PC-3 (cell line): ENCODE results near the gene SH3BP5. TPM values are rescaled to one million over a fixed set of nuclear protein-coding genes. Genes with fewer than 3 reads are reported as not detected.

Experiments
- ATAC-seq: fragments of 200-7000 bp; cut with Tn5 transposase; 2 replicates; pipeline ENCODE4 v1.9.1; 2020; ENCODE audit warnings: mild to moderate bottlenecking, moderate library complexity
- BruUV-seq: library from RNA; stranded (reverse); fragments of 400-500 nt; replicated peaks from 2 replicates; lab custom pipeline; 2021; lab: Mats Ljungman, UMichigan
- CTCF ChIA-PET: fragments of 300-600 bp; sonication (Branson Sonifier 250); formaldehyde crosslinking; loops from one replicate; lab custom pipeline; 2022; ENCODE audit warnings: antibody characterized with exemption; lab: Charles Lee
- POLR2A ChIA-PET: fragments of 300-600 bp; sonication (Branson Sonifier 250); formaldehyde crosslinking; loops from one replicate; lab custom pipeline; 2022; ENCODE audit warnings: antibody characterized with exemption; ENCODE audit not compliant: unreplicated experiment; lab: Charles Lee
- DNase-seq: peaks from one replicate; pipeline ENCODE4 v3.0.0-alpha.2; 2015
- H2AFZ ChIP-seq: fragments of 300-600 bp; sonication (generic); 2 replicates; pipeline ENCODE4 v1.6.0; 2016; ENCODE audit warnings: antibody characterized with exemption, low read length
- H3F3A ChIP-seq: fragments of 300-600 bp; sonication (generic); one replicate; pipeline ENCODE4 v1.6.0; 2017; ENCODE audit warnings: antibody characterized with exemption, low read length, control low read depth, mild to moderate bottlenecking; ENCODE audit not compliant: unreplicated experiment
- H3K27ac ChIP-seq: fragments of 300-600 bp; sonication (generic); 2 replicates; pipeline ENCODE4 v1.5.1; 2016; ENCODE audit warnings: mild to moderate bottlenecking, low read length
- H3K27me3 ChIP-seq: fragments of 300-600 bp; sonication (generic); 2 replicates; pipeline ENCODE4 v1.6.1; 2016; ENCODE audit warnings: low read length, mixed read lengths
- H3K36me3 ChIP-seq: fragments of 300-600 bp; sonication (generic); 2 replicates; pipeline ENCODE4 v1.6.1; 2016; ENCODE audit warnings: low read depth, mixed run types, low read length, mixed read lengths
- H3K4me1 ChIP-seq: fragments of 300-600 bp; sonication (generic); 2 replicates; pipeline ENCODE4 v1.5.1; 2016; ENCODE audit warnings: low read length; ENCODE audit not compliant: insufficient read depth
- H3K4me2 ChIP-seq: fragments of 300-600 bp; sonication (generic); 2 replicates; pipeline ENCODE4 v1.6.0; 2016; ENCODE audit warnings: low read length
- H3K4me3 ChIP-seq: fragments of 300-600 bp; sonication (generic); 2 replicates; pipeline ENCODE4 v1.5.1; 2016; ENCODE audit warnings: mild to moderate bottlenecking, low read length, mixed read lengths
- H3K79me2 ChIP-seq: fragments of 300-600 bp; sonication (generic); 2 replicates; pipeline ENCODE4 v1.6.1; 2017; ENCODE audit warnings: low read length, mixed read lengths
- H3K9ac ChIP-seq: fragments of 300-600 bp; sonication (generic); 2 replicates; pipeline ENCODE4 v1.6.0; 2016; ENCODE audit warnings: mild to moderate bottlenecking, low read length
- H3K9me2 ChIP-seq: fragments of 300-600 bp; sonication (generic); replicated peaks from 2 replicates; pipeline ENCODE4 v1.6.1; 2016; ENCODE audit warnings: mixed run types, low read length, mixed read lengths
- H3K9me3 ChIP-seq: fragments of 300-600 bp; sonication (generic); 2 replicates; pipeline ENCODE4 v1.6.1; 2016; ENCODE audit warnings: low read length, mixed read lengths
- H4K20me1 ChIP-seq: fragments of 300-600 bp; sonication (generic); 2 replicates; pipeline ENCODE4 v1.6.1; 2016; ENCODE audit warnings: low read length, mixed read lengths
- EZH2 ChIP-seq: fragments of 300-600 bp; sonication (generic); IDR thresholded peaks from one replicate; pipeline ENCODE4 v1.6.1; 2017; ENCODE audit warnings: antibody characterized with exemption, mild to moderate bottlenecking, low read length; ENCODE audit not compliant: unreplicated experiment
- EZH2phosphoT487 ChIP-seq: fragments of 300-600 bp; sonication (generic); IDR thresholded peaks from 2 replicates; pipeline ENCODE4 v1.6.1; 2018; ENCODE audit warnings: mild to moderate bottlenecking, antibody characterized with exemption, low read length, borderline replicate concordance
- intact Hi-C: fragments of 100-400 bp; cut with micrococcal nuclease; formaldehyde crosslinking; loops from 2 replicates; pipeline ENCODE4 v1.9.0; 2023
- total RNA-seq: library from RNA; depleted of rRNA; stranded (reverse); fragments of >200 nt; gene quantifications from 2 replicates; pipeline ENCODE4 v1.2.3, GENCODE V29; 2014
- TF ChIP-seq, protein P1 (sequence below): fragments of 300-600 bp; sonication (generic); conservative IDR thresholded peaks from 2 replicates; pipeline ENCODE4 v1.5.1; 2017; ENCODE audit warnings: antibody characterized with exemption, low read depth, mild to moderate bottlenecking, low read length

SH3BP5 gene
- total RNA-seq, 1 experiment from 2014 or later, result 21.2 TPM

GRCh38 chr3:15218689-15219088 lies 113.7 kb downstream of the SH3BP5 start:
- Histone ChIP-seq H3K4me2 (no peak overlapping the region), H3F3A (no peaks in the 10 kb centered on the region), H3K9me3 (no peaks in the 10 kb centered on the region), H3K27ac (no peak overlapping the region), H3K79me2 (no peaks in the 10 kb centered on the region), H2AFZ (no peak overlapping the region), H3K27me3 (no peaks in the 10 kb centered on the region), H3K4me3 (no peak overlapping the region), H3K4me1 (0 out of 2 replicates have a peak, but pooled peaks cover 5% of the 10 kb centered on the region), H3K9ac (no peak overlapping the region), H3K9me2 (no peaks in the 10 kb centered on the region), H4K20me1 (no peaks in the 10 kb centered on the region), H3K36me3 (peaks cover 53% of the 10 kb centered on the region)
- TF ChIP-seq EZH2, result no peak
- TF ChIP-seq EZH2phosphoT487, result no peak
- TF ChIP-seq, protein P1, sequence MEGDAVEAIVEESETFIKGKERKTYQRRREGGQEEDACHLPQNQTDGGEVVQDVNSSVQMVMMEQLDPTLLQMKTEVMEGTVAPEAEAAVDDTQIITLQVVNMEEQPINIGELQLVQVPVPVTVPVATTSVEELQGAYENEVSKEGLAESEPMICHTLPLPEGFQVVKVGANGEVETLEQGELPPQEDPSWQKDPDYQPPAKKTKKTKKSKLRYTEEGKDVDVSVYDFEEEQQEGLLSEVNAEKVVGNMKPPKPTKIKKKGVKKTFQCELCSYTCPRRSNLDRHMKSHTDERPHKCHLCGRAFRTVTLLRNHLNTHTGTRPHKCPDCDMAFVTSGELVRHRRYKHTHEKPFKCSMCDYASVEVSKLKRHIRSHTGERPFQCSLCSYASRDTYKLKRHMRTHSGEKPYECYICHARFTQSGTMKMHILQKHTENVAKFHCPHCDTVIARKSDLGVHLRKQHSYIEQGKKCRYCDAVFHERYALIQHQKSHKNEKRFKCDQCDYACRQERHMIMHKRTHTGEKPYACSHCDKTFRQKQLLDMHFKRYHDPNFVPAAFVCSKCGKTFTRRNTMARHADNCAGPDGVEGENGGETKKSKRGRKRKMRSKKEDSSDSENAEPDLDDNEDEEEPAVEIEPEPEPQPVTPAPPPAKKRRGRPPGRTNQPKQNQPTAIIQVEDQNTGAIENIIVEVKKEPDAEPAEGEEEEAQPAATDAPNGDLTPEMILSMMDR, result no peak
- no peak for ATAC-seq
- CTCF ChIA-PET, result no interaction called here
- BruUV-seq, result no TSS peak
- intact Hi-C loops, result no loop called here
- DNase-seq, result no peak
- POLR2A ChIA-PET, result interaction anchor here (0.6 kb wide), 1 partner anchor 821 kb away, joined by 4 read pairs; no protein-coding TSS in a partner anchor

DNA sequence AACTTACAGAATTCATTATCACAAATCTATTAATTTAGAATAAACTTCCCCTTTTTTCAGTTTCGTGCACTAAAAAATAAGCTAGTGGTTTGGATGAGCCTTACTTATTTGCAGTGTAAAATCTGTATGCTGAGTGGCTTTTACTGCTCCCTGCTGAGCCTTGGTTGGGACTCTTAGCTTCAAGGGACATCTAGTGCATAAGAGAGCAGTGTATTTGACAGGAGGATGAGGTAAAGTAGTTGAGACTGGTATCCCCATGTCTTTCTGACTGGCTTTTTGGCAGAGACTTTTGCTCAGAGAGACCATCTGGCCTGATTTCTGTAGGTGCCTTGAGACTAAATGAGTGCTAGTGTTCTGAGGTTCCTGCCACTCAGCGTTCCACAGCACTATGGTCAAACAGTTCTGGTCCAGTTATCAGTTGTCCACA lies 114.5 kb downstream of the SH3BP5 start:
- no peaks in the 10 kb centered on the region for H3K4me1 ChIP-seq
- ATAC-seq (no peak), DNase-seq (no peak)
- H3K4me3 ChIP-seq, result no peak overlapping the region
- no peaks in the 10 kb centered on the region for H3K9me3 ChIP-seq
- H3K27ac ChIP-seq, result no peak overlapping the region
- ChIA-PET POLR2A (interaction anchor here (0.6 kb wide), 1 partner anchor 153 kb away, joined by 9 read pairs; no protein-coding TSS in a partner anchor), CTCF (interaction anchor here (0.7 kb wide), 1 partner anchor 167 kb away, joined by 4 read pairs; no protein-coding TSS in a partner anchor)
- no peaks in the 10 kb centered on the region for H3K79me2 ChIP-seq
- H3K9me2 ChIP-seq, result no peaks in the 10 kb centered on the region
- BruUV-seq, result no TSS peak
- no peaks in the 10 kb centered on the region for H3K27me3 ChIP-seq
- TF ChIP-seq EZH2phosphoT487 (no peak), EZH2 (no peak)
- TF ChIP-seq, protein P1, result no peak
- no peak overlapping the region for H3K4me2 ChIP-seq
- H2AFZ ChIP-seq, result no peak overlapping the region
- no peaks in the 10 kb centered on the region for H3F3A ChIP-seq
- H3K36me3 ChIP-seq, result peaks cover 54% of the 10 kb centered on the region
- H4K20me1 ChIP-seq, result no peaks in the 10 kb centered on the region
- H3K9ac ChIP-seq, result no peak overlapping the region
- intact Hi-C loops, result no loop called here

GRCh38 chr3:15217011-15217671 lies 115.2 kb downstream of the SH3BP5 start:
- no peaks in the 10 kb centered on the region for H3K9me2 ChIP-seq
- no peaks in the 10 kb centered on the region for H3K79me2 ChIP-seq
- H3K9ac ChIP-seq, result no peak overlapping the region
- CTCF ChIA-PET, result interaction anchor here (0.7 kb wide), 1 partner anchor 166 kb away, joined by 4 read pairs; no protein-coding TSS in a partner anchor
- no peak overlapping the region for H3K4me3 ChIP-seq
- BruUV-seq, result no TSS peak
- no peak overlapping the region for H3K4me2 ChIP-seq
- H3K36me3 ChIP-seq, result peaks cover 55% of the 10 kb centered on the region
- TF ChIP-seq, protein P1, result no peak
- TF ChIP-seq EZH2 (no peak), EZH2phosphoT487 (no peak)
- no peaks in the 10 kb centered on the region for H3K9me3 ChIP-seq
- no peak for ATAC-seq
- no peak overlapping the region for H2AFZ ChIP-seq
- no peaks in the 10 kb centered on the region for H3K4me1 ChIP-seq
- no peak for DNase-seq
- no peaks in the 10 kb centered on the region for H3F3A ChIP-seq
- intact Hi-C loops, result no loop called here
- POLR2A ChIA-PET, result no interaction called here
- H4K20me1 ChIP-seq, result no peaks in the 10 kb centered on the region
- H3K27ac ChIP-seq, result no peak overlapping the region
- no peaks in the 10 kb centered on the region for H3K27me3 ChIP-seq
